ENCODE data around the gene IGF2R.

DNA sequence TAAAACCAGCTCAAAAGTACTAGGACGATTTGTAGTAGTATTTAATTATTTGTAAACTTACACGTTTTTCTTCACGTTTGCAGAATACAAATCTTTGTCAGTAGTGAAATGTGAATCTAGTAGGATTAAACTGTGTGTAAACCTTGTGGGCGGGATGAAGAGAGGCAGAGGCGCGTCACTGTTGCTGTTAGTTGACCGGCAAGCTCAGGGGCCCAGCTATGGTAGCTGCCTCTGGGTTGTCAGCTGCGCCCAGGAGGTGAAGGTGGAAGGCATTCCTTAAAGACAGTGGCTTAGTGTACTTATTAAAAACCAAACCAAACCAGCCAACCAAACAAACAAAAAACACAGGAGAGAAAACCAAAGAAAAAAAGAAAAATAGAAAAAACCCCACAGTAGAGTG, 69.6 kb downstream of the IGF2R start:
- TF ChIP-seq EZH2 (IDR thresholded peaks at IDR 0.05; ENCODE audit: insufficient read depth, poor library complexity, severe bottlenecking) (no peak), EZH2phosphoT487 (IDR thresholded peaks at IDR 0.05; ENCODE audit: insufficient read depth, low read depth) (no peak)
